HG02884 (cell line): ENCODE results near the gene GID8.

Source experiments
- ATAC-seq: cut with Tn5 transposase; IDR thresholded peaks from one replicate; pipeline ENCODE4 v1.9.1; 2021; ENCODE audit warnings: mild to moderate bottlenecking, moderate library complexity; ENCODE audit not compliant: unreplicated experiment

The GID8 gene

DNA sequence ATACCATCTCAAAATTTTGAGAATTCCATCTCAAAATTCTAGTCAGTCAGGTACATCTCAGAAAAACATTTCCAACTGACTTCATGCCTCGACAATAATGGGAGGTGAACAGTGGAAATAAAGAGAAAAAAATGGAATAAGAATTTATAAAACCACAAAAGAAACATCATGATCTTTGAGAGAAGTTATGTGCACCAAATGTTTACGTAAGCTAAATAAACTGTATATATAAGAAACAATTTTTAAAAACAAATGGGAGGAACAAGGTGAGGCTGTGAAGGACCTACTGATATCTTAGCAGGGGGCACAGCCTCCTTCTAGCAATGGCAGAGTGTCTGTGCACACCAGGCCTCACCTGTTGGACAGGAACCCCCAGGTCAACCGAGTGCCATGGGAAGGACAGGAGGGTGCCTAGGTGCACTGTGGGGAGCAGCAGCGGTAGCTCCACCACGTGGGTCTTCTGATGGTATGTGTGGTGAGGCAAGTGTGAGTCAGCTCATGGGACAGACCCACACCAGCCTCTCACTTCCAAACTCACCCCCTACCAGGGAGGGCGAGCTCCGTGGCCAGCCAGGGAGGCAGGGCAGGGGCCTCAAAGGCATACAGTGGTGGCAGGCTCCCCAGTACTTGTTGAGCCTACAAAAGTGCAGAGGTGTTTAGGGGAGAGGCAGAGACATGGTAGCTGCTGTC is 34.9 kb upstream of the GID8 start:
- no peak for ATAC-seq

DNA sequence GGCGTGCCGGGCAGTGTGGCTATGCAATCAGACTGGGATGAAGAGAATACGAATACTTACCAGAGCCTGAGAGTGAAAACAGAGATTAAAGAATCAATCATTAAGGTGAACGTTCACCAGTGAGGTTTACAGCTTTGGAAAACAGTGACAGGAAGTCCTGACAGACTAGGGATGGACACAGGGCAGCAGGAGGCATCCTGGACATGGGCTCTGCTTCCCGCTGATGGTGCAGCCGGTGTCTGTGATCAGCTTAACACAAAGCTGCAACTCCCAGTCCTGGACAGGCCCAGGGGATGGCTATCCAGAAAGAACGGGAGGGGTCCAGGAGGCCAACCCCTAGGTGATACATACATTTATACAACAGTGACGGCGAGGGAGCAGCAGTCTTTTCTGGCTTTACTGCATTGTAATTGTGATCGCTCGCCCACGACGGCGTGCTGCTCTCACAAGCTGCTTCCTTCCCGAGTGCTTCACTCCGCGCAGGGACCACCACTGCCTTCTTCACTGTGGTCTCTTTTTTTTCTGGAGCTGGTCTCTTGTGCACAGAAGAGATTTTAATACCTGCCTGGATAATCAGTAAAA is 32.3 kb upstream of the GID8 start:
- ATAC-seq, result no peak

DNA sequence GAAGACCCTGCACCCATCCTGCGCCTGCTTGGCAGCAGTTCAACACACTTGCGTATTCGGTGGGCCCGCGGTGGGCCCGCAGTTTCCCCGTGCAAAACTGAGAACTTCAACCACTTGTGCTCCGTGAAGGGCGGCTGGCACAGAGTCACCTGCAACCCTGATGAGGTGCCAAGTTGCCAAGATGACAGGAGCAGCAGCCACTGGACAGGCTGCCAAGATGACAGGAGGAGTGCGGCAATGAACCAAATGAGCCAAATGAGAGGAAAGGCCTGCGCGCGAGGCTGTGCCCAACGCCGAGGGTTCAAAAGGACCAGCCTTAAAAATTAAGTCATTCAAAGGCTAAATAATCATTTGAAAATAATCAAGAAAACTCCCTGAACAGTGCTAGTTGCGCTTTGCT is 31.7 kb upstream of the GID8 start:
- no peak for ATAC-seq

DNA sequence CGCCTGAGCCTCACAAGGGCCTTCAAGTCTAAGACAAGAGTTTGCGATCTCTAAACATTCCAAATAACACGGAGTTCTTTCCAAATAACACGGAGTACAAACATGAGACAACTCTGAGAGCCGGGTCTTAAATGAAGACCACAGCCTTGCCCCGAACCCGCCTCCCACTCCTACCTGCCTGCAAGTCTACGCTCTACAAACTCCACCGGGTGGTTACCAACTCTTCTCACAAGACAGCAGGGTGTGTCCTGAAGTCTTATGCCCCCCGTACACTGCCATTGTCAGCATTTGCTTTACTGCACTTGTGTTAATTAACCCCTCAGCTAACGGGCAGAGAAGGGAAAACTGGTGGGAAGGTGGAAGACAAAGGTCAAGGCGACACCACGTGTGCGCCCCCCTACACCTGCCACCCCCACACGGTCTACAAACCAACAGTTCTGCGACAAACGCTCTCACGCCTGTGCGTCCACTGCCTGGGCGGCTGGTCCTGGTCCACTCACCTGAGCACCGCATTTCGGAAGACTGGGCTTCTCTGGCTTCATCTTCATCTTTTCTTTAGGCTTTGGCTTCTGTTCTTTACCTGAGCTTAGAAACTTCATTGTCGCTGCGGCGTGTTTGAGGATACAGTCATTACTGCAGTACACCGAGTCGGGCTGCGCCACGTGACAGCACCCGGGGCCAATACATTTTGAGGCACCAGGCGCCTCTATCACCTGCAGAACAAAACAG is 31.1 kb upstream of the GID8 start:
- no peak for ATAC-seq

DNA sequence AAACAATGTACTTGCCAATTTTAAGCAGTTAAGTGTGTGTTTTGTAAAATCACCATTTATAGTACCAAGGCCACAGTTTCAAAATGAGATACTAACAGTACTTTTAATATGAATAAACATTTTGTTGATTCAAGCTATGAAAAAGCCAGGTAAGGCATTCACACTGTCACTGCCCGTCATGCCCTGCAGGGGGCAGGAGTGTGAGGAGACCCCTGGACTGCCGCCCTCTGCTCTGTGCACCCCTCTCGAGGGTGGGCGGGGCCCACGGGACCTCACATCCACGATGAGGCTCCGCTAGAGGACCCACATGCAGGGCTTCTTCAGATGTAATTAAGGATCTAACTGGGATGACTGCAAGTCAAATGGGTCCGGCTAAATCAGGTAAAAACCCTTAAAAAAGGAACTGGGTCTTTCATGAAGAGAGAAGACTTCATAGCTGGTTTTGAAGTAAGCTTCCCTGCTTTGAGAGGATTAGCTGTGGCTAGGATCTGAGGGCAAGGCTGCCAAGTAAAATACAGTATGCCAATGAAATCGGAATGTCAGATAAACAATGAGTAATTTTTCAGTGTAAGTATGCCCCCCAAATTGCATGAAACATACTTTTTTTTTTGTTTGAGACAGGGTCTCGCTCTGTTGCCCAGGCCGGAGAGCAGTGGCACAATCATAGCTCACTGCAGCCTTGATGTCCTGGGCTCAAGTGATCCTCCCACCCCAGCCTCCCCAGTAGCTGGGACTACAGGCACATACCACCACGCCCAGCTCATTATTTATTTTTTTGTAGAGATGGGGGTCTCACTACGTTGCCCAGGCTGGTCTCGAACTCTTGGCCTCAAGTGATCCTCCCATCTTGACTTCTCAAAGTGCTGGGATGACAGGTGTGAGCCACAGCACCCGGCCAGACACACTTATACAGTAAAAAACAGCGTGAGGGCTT is 30.3 kb upstream of the GID8 start:
- ATAC-seq, result no peak

DNA sequence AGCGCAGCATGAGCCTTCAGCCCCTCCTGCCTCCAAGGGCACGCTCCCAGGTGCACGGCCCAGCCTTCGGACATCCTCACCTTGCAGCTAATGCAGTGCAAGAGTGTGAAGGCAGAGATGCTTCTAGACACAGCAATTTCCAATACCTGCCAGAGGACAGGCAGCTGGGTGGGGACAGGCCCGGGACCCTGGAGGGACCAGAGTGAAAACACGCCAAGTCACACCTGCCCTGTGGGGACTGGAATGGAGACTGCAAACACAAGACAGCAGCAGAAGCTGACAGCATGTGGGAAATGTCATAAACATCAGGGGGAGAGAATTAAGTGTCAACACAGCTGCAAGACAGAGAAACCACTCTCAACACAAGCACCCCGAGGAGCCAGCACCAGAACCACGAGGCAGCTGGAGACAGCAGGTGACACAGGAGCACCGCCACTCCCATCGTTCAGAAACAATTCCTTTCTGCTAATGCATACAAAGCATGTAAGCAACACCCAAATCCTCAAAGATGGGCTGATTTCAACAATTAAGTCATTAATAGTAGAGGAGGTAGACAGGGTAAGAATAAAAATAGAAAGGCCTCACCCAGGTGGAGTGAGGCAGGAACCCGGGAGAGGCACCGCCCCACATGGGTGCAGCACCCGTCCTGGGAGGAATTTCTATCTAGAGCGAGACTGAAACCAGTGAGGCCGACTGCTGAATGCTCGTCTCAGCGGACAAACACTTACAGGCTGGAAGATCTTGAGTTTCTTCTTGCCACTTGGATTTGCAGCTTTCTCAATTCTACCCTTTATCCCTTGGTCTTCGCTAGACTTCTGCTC is 28.8 kb upstream of the GID8 start:
- ATAC-seq, result no peak

DNA sequence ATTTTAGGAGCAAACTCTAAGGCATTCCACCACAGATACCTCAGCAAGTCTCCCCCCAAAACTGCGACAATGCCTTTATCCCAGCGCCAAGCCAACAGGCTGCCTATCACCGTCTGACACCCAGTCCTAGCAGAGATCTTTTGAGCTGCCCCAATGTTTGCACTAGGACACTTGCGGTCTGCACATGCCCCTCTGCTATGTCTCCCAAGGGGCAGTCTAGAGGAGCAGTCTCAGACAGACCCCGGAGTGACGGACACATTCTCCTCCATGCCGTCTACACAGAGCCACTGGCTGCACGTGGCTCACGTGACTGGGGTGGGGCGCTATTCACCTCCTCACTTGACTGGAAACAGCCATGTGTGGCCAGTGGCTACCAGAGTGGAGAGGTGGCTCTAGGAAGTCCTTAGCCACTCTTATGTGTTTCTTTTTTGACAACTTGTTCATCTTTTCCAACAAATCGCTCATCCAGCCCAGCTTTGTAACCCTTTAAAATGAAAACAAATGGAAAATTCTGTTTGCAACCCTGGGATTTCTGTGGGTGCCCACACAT is 27.7 kb upstream of the GID8 start:
- no peak for ATAC-seq

DNA sequence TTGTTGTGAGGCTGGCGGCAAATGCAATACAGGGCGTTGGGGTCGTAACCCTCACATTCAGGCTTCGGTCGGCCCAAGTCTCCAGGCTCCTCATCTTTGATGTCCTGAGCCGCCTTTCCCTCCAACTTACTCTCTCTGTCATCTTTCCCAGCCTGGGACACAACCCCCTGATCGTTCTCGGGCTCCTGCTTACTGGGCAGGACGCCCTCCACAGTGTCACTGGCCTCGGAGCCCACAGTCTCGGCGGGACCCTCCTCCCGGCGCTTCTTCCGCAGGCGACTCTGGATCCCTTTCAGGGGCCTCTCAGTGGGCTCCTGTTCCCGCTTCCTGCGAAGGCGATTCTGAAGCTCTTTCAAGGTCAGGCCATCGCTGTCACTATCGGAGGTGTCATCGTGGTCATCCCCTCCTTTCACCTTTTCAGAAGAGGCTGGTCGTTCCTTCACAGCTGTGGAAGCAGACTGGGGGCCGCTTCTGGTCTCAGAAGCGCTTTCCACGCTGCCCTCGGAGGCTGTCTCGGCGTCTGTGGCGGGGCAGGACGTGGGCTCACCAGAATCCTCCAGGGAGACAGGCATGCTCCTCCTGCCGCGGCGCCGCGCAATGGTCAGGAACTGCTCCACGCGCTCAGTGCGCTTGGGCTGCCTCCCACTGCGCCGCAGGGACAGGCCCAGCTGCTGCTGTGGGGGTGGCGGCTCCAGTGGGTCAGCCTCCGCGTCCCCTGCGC is 27.0 kb upstream of the GID8 start:
- ATAC-seq, result no peak

DNA sequence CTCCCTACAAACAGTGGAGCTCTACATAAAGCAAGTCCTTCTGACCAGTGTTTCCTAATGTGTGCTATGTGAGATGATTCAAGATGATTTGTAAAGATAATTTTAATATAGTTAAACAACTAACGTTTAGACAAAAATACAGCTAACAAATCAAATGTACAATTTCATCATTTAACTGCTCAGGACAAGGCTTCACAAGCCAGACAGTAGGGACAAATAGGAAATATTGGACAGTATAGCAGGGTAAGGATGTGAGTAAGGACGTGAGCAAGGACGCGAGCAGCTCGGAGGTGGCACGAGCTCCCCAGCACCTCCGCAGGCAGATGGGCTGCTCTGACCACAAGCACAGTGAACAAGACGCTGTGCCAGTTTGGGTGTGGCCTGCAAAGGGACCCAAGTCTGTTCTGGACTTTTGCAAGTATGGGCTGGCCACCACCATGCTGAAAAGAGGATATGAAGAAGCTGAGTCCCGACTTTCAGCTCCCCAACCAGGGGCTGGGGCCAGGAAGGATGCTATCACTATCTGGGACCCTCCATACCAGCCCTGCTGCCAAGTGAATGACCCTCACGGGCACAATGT is 26.2 kb upstream of the GID8 start:
- no peak for ATAC-seq

DNA sequence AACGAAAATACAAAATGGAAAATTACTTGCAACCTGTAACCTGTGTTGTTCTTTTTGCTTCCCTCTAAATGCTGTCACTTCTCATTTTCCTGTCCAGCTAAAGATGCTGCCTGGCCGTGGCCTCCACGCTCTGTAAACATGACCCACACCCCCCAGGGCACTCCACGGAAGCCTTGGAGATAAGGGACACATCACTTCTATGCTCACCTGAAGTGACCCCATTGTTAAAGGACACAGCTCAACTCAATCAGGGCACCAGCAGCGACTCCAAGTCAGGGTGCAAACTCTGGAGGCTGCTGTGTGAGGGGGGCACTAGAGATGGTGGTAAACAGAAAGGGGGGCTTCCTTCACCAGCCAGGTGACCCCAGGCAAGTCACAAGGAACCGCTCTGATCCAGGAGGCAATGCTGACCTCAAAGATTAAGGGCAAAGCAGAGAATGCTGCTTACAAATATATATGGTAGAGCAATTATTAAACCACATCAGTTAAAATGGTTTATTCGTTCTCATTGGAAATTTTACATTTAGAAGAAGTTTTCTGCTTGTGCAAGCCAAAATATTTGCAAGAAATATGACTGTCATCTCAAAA is 24.8 kb upstream of the GID8 start:
- no peak for ATAC-seq

DNA sequence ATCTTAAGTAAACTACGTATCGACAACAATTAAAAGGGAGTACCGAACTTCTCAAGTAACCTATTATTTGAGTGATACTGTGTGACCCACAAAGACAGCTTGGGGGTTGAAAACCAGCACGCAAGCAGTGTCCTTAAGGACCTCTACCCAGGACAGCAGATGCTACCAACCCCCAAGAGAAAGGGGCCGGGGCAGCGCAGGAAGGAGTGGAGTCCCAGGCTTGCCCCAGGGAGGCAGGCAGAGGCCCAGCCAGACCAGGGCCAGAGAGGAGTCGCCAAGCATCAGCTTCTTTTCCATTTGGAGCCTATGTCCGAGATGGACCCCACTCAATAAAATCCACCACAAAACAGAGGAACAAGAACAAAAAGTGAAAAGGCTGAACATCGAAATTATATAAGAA is 23.5 kb upstream of the GID8 start:
- no peak for ATAC-seq

DNA sequence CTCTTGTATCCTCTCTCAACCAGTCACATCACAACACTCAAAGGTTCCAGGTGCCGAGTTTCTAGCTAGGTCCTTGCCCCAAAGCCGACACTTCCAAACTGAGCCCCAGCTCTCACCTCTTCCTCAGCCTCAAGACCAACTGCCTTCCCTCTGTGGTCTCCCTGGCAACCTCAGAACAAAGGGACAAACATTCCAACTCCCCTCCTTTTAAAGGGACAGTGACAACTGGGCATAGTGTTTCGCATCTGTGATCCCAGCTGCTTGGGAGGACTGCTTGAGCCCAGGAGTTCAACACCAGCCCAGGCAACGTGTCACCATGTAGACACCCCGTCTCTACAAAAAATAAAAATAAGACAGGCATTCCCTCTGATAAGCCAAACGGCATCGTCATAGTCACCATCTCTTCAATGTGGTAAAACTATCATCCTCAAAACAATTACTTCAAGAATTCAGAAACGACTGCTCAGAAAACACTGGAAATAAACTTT is 22.9 kb upstream of the GID8 start:
- ATAC-seq, result no peak

DNA sequence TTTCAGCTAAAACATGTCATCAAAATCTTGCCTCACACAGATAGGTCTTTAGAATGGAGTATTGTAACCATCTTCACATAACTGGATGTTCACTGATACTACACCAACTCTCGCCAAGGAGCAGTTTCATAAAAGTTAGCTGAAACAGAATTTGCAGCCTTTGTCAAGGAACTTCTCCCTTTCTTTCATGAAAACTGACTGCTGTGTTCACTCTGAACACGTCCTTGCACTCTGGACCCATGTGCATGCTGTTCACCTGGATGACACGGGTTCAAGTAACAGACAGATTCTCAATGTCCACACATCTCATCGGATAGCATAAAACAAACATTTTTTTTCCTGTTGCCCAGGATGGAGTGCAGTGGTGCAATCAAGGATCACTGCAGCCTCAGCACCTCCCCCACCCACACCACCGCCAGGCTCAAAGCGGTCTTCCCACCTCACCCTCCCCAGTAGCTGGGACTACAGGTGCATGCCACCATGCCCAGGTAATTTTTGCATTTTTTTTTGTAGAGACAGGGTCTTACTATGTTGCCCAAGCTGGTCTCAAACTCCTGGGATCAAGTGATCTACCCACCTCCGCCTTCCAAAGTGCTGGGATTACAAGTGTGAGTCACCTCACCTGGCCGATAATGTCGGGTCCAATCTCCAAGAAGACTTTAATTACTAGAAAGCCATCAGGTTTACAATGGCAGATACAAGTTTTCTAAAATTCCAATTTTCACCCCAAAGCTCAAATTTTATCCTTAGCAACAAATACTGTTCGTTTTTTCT is 21.1 kb upstream of the GID8 start:
- no peak for ATAC-seq

DNA sequence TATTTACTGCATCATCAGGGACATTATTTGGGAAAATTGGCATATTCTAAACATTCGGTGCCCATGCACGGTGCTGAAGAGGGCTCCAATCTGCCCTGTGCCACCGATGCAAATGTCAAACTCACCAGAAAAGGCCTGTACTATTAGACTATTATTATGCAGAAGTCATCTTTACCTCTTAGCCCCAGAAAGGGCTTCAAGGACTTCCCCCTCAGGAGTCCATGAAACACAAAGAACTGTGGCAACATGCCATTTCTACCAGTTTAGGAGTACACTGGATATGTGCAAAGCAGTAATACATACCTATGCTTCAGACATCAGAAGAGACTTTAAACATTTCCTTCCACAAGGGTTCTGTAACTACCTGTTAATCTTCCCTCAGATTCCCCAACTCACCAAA is 20.2 kb upstream of the GID8 start:
- no peak for ATAC-seq

DNA sequence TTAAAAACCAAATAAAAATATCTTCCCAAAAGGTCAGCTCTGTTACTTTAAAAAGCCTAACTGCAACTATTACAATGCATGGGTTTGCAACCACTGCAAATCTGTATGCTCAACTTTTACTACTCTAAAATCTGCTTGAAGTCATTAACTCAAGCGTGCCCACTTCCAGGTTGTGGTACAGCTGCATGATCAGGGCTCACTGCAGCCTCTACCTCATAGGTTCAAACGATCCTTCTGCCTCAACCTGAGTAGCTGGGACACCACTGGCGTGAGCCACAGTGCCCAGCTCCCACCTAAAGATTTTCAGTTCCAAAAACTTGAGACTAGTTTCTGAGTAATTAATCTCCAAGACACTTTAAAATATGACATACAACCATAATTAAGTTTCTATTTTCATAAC is 19.8 kb upstream of the GID8 start:
- ATAC-seq, result no peak

DNA sequence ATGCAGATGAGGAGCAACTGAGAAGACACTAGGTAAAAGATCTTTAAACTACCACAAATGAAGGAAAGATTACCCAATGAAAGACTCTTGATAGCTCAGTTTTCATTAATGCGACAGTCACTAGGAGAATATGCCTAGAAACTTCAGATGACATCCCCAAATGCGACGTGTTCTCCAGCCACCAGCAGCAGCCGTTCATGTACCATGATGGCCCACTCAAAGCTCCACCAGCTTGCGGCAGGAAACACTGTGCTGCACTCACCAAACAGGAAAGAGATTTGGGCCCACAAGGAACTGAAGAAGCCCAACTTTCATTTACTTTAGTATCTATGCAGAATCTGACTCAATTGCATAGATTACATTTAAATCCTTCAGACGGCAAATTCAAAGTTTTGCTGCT is 19.1 kb upstream of the GID8 start:
- no peak for ATAC-seq

DNA sequence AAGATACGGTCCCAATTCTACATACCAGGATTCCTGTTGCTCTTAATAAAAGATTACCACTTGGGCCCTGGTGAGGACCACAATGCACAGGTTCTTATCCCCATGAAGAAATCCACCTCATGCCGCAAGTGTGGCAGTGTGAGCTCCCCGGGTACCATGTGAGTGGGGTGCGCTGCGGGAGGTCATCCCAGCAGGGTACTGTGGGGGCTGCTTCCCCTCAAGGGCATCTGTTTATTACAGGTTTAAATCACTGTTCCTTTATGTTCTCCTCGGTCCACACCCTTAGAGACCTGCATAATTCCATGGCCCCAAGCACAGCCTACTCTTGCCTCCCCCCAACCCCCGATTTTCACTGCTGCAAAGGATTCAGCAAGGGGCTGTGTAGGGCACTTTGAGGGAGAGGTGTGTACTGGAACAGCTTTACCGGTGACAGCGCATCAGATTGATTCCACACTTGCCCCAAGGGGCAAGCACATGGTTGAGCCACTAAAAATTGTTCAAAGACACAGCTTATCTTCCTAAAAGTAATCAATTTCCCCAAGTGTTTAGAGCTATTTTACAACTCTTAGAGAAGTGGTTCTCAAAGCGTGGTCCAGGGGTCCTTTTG is 17.8 kb upstream of the GID8 start:
- ATAC-seq, result no peak
